ENCODE data around the gene TMOD3. TPM values are rescaled to one million over a fixed set of nuclear protein-coding genes. Genes with fewer than 3 reads are reported as not detected.

Gene TMOD3
- total and polyA plus RNA-seq, 2 of the 4 experiments (the other 2 are of a cell fraction), result 10.7 to 22.0 TPM

DNA sequence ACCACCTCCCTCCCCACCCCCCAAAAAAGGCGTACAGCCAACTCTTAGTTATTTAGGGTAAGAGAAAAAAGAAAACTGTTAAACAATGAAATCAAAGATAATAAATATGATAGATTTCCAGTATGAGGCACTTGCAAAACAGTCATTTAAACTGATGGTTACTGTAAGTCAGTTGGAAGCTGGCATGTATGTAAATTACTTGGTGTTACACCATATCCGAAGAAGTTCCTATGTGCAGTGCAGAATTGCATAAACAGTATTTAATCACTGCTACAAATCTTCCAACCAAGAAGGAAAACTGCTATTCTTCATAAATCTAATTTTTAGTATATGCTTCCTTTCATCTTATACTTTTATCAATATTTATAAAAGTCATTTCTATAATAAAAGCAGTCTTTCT lies 80.1 kb downstream of the TMOD3 start:
- peaks cover 4 to 34% of the 10 kb centered on the region in 2 experiments for H3K79me1 ChIP-seq (ENCODE audit: low read depth in 1 of 2, low read length in 2 of 2)
- TF ChIP-seq, protein P1, sequence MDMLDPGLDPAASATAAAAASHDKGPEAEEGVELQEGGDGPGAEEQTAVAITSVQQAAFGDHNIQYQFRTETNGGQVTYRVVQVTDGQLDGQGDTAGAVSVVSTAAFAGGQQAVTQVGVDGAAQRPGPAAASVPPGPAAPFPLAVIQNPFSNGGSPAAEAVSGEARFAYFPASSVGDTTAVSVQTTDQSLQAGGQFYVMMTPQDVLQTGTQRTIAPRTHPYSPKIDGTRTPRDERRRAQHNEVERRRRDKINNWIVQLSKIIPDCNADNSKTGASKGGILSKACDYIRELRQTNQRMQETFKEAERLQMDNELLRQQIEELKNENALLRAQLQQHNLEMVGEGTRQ (IDR thresholded peaks at IDR 0.05; ENCODE audit: low read depth, low read length), result no peak
- TF ChIP-seq RFX5 (IDR thresholded peaks at IDR 0.05; ENCODE audit: low read depth, low read length), result no peak
- TF ChIP-seq, protein P2, sequence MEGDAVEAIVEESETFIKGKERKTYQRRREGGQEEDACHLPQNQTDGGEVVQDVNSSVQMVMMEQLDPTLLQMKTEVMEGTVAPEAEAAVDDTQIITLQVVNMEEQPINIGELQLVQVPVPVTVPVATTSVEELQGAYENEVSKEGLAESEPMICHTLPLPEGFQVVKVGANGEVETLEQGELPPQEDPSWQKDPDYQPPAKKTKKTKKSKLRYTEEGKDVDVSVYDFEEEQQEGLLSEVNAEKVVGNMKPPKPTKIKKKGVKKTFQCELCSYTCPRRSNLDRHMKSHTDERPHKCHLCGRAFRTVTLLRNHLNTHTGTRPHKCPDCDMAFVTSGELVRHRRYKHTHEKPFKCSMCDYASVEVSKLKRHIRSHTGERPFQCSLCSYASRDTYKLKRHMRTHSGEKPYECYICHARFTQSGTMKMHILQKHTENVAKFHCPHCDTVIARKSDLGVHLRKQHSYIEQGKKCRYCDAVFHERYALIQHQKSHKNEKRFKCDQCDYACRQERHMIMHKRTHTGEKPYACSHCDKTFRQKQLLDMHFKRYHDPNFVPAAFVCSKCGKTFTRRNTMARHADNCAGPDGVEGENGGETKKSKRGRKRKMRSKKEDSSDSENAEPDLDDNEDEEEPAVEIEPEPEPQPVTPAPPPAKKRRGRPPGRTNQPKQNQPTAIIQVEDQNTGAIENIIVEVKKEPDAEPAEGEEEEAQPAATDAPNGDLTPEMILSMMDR (conservative IDR thresholded peaks at IDR 0.05; ENCODE audit: low read depth, low read length), result no peak
- no peak for TF ChIP-seq CEBPB (IDR thresholded peaks at IDR 0.05; ENCODE audit: low read depth, low read length)
- no peak for TF ChIP-seq MAZ (IDR thresholded peaks at IDR 0.05; ENCODE audit: borderline replicate concordance, low read depth, low read length)
- no peak for TF ChIP-seq CHD1 (IDR thresholded peaks at IDR 0.05; ENCODE audit: low read depth, low read length)
- no peak for TF ChIP-seq RAD21 (IDR thresholded peaks at IDR 0.05; ENCODE audit: low read length)
- no peak for TF ChIP-seq FOS (IDR thresholded peaks at IDR 0.05; ENCODE audit: low read depth, low read length)
- no peak for TF ChIP-seq NFE2L2 (IDR thresholded peaks at IDR 0.05; ENCODE audit: low read depth, low read length)
- TF ChIP-seq SMC3 (IDR thresholded peaks at IDR 0.05; ENCODE audit: low read depth, low read length), result no peak
- no peak for TF ChIP-seq RCOR1 (IDR thresholded peaks at IDR 0.05; ENCODE audit: insufficient replicate concordance, low read length)
- no peak for TF ChIP-seq POLR2A (IDR thresholded peaks at IDR 0.05; ENCODE audit: low read depth, low read length)
- no peak for TF ChIP-seq MXI1 (IDR thresholded peaks at IDR 0.05; ENCODE audit: borderline replicate concordance, low read depth, low read length)
- TF ChIP-seq, protein P3, sequence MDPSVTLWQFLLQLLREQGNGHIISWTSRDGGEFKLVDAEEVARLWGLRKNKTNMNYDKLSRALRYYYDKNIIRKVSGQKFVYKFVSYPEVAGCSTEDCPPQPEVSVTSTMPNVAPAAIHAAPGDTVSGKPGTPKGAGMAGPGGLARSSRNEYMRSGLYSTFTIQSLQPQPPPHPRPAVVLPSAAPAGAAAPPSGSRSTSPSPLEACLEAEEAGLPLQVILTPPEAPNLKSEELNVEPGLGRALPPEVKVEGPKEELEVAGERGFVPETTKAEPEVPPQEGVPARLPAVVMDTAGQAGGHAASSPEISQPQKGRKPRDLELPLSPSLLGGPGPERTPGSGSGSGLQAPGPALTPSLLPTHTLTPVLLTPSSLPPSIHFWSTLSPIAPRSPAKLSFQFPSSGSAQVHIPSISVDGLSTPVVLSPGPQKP (IDR thresholded peaks at IDR 0.05; ENCODE audit: borderline replicate concordance, low read depth, low read length), result no peak
- TF ChIP-seq MAFK (IDR thresholded peaks at IDR 0.05; ENCODE audit: low read depth, low read length), result no peak
- TF ChIP-seq BHLHE40 (IDR thresholded peaks at IDR 0.05; ENCODE audit: low read depth, low read length), result no peak
- peaks cover 10% of the 10 kb centered on the region for H3K4me1 ChIP-seq (ENCODE audit: control insufficient read depth, insufficient read depth, low read length)
- no peak overlapping the region for H4K91ac ChIP-seq (ENCODE audit: insufficient read depth, low read depth, low read length)
- no peak overlapping the region for H2BK5ac ChIP-seq (ENCODE audit: low read depth, low read length, poor library complexity, severe bottlenecking)
- no peak overlapping the region for H3K18ac ChIP-seq (ENCODE audit: low read depth, low read length)
- H2AFZ ChIP-seq (replicated peaks; ENCODE audit: low read length, poor library complexity), result no peak overlapping the region
- H2BK120ac ChIP-seq (ENCODE audit: low read depth, low read length), result no peak overlapping the region
- H2BK20ac ChIP-seq (ENCODE audit: low read depth, low read length), result no peak overlapping the region
- no peak overlapping the region for H3K56ac ChIP-seq (ENCODE audit: extremely low read depth, insufficient read depth, low read length)
- H3K9ac ChIP-seq (ENCODE audit: low read depth, low read length), result no peak overlapping the region
- BruUV-seq (replicated peaks), result no TSS peak
- no peak overlapping the region for H2AK9ac ChIP-seq (replicated peaks; ENCODE audit: low read depth, low read length, poor library complexity)
- peaks cover 9% of the 10 kb centered on the region for H3K9me1 ChIP-seq (ENCODE audit: insufficient read depth, low read length)
- H3K14ac ChIP-seq (replicated peaks; ENCODE audit: low read depth, low read length), result no peak overlapping the region
- intact Hi-C loops (cut with micrococcal nuclease) (no loop called here), dilution Hi-C loops (cut with HindIII; ENCODE audit: low sequenced_read_pairs, unreplicated experiment) (no loop called here), in situ Hi-C loops (cut with MboI; ENCODE audit: low sequenced_read_pairs) (loop anchor here (25.0 kb wide), 1 partner anchor 272 kb away; no protein-coding TSS in a partner anchor)
- no peak overlapping the region for H3K4me3 ChIP-seq (ENCODE audit: insufficient read depth, low read depth, low read length)
- no peaks in the 10 kb centered on the region for H3K9me3 ChIP-seq (ENCODE audit: control insufficient read depth, insufficient read depth, low read length)
- no CpG with 5 or more reads among the region's 2 CpGs for WGBS, 2 experiments (ENCODE audit: extremely low coverage in 2 of 2, insufficient read length in 1 of 2)
- H4K5ac ChIP-seq (ENCODE audit: low read depth, low read length), result no peak overlapping the region
- H3K36me3 ChIP-seq (ENCODE audit: control insufficient read depth, insufficient read depth, low read length), result peaks cover 13% of the 10 kb centered on the region
- H3K27ac ChIP-seq (ENCODE audit: insufficient read depth, low read length), result no peak overlapping the region
- no peaks in the 10 kb centered on the region for H3K27me3 ChIP-seq (ENCODE audit: control insufficient read depth, insufficient read depth, low read length)
- DNase-seq (no peak), ATAC-seq (ENCODE audit: low read depth) (no peak)
- POLR2A ChIA-PET (ENCODE audit: unreplicated experiment), result no interaction called here
- no peak overlapping the region for H3K4me2 ChIP-seq (ENCODE audit: low read depth, low read length)
- H3K4ac ChIP-seq (ENCODE audit: low read depth, low read length), result no peak overlapping the region
- no peak overlapping the region for H2BK15ac ChIP-seq (ENCODE audit: low read depth, low read length)
- peaks cover 16% of the 10 kb centered on the region for H4K20me1 ChIP-seq (ENCODE audit: insufficient read depth, low read length)
- H2AK5ac ChIP-seq (ENCODE audit: low read depth, low read length), result no peak overlapping the region
- no peak overlapping the region for H4K8ac ChIP-seq (ENCODE audit: low read depth in 2 of 2, low read length in 2 of 2)
- CTCF ChIA-PET, result no interaction called here
- no peak overlapping the region for H3K23ac ChIP-seq (ENCODE audit: low read depth, low read length)

All from IMR-90 (cell line).